GM18526 (cell line): ENCODE measurements around the gene FAM107A.

Experiments
- POLR2A ChIP-seq: IDR thresholded peaks from 3 replicates; pipeline ENCODE4 v1.6.1; 2011; ENCODE audit not compliant: insufficient read length; ENCODE audit errors: extremely low read depth

Gene FAM107A

DNA sequence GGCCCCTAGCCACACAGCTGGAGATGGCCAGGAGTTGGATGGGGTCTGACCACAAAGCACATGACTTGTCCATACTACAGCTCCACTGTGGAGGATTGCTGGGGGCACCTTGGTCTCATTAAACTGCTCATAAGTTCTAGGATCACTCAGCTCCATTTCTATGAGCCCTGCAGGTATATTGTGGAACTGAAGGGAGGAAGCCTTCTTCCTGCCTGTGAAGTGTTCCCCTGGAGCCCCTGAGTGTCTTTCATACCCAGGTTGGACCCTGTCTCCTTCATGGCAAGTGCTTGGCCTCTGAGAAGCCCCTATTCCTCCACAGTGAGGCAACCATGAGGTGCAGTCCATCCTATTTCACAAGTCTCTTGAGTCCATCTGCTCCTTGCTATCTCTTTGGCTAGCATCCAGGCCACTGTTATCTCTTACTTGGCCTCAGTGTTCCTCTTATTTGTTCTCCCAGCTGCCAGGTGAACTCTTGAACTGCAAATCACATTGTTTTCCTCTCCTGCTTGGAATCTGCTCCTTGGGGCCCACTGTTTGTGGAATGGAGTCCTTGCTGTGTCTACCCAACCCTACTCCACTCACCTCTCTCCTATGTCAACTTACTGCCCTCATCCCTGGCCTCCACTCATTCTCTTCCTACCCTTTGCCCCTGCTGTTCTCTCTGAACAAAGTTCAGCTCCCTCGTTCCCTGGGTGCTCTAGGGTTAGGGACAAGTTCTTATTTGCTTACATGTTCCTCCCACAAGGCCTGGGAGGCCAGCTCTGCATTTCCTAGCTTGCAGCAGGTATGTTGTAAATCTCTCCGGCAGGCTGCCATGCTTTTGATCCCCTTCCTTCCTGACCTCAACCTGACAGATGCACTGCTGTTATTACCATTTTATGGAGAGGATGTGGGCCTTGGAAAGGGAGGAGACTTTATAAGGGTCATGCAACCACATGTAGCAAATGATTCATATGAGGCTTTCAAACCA lies 41.4 kb downstream of the FAM107A start:
- TF ChIP-seq POLR2A: no peak

DNA sequence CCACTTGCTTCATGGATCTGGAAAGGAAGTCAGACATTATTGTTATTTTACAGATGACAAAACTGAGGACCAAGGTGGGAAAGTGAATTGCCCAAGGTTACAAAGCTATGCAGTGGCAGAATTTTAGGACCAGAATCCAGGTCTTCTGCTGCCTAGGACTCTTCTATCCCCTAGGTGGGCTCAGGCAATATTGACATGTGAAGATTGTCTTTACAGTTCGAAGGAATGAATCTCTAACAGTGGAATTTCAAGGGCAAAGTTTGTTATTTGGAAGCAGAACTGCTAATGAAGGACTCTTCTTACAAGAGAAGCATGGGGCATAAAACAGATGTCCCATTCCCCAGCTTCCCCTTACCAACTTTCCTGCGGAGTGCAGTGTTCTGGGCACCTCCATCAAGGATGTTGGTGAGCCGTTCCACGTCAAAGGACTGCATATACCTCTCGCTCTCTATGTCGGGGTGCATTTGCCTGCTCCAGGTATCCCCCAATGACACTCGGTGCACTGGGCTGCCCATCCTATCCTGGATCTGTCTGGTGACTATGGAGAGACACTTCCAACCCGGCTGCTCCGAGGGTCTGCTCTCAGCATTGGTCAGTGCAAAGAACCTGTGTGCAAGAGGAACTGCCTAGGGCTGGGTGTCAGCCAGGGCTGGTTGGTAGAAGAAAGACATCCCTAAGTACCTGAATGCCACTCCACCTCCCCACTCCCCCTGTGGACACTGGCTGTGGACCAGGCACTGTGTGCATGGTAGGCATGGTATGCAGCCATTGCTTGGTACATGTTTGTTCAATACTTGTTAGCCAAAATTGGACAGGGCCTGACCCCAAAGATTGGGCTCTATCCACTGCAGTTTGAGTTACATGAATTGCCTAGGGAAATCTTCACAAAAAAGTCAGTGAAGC lies 42.3 kb downstream of the FAM107A start:
- TF ChIP-seq POLR2A: no peak

DNA sequence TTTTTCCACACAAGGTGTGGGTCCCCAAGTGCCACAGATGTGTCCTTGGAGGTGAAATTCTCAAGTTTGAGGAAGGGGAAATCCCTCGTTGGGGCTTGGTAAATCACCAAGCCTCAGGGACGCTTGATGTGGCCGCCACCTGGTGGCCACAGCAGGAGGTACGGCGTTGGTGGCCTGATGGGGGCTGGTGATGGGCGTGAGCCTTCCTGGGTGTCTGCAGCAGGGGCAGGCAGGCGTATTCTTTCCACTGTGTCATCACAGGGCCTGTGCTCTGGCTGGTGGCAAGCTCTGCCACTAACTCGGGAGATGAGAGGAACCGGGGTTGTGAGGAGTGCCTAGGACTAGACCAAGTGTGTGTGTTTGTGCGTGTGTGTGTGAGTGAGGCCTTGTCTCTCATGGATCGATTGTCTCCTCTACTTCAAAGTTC lies 44.4 kb downstream of the FAM107A start:
- no peak for TF ChIP-seq POLR2A

DNA sequence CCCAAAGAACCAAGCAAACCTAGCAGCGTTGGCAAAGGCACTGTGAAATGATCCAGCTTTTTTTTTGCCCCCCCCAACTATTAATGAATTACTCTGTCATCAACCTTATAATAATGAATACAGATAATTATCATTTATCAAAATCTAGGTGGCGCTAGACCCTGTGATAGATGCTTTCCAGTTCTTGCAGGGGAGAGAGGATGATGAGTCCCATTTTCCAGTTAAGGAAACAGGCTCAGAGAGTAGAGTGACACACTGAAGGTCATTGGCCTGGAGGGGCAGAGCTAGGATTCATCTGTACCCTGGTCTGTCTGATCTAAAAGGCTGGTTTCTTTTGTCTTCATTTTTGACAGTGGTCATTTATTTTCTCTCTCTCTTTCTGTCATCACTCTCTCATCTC lies 45.2 kb downstream of the FAM107A start:
- no peak for TF ChIP-seq POLR2A

DNA sequence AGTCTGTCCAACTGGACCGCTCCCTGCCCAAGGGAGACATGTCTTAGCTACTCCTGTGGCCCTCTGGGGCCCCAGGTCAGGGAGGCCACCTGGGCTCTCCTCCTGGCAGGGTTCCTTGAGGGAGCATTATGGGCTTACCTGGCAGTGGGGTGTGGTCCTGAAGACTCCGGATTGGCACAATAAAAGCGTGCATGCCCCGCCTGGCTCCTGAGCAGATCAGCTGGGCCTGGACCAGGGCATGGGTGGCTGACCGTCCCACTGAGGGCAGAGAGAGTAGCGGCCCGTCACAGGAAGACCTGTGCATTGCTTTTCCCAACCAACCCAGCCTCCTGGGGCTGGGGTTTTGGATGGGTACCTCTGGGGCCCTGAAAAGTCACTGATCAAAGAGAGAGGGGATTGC lies 45.6 kb downstream of the FAM107A start:
- TF ChIP-seq POLR2A: no peak

DNA sequence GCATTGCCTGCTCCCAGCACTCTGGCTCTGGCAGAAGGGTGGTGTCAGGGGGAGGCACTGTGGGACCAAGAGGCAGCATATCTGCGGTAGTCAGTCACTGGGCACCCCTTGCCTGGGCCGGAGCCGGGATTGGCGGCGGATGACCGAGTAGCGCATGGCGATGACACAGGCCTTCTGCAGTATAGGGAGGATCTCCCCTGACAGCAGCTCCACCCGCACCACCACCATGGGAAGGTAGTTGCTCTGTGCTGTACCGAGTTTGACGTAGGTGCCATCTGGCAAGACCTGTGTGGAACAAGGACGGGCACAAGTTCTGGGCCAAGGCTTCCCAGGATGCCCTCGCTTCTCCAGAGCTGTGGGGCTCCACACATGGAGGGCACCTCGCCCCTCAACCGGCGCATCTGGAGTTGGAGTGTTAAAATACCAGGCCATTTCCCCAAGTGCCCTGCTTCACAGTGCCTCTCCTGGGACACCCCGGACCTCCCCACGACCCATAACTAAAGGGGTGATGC lies 46.8 kb downstream of the FAM107A start:
- TF ChIP-seq POLR2A: no peak

DNA sequence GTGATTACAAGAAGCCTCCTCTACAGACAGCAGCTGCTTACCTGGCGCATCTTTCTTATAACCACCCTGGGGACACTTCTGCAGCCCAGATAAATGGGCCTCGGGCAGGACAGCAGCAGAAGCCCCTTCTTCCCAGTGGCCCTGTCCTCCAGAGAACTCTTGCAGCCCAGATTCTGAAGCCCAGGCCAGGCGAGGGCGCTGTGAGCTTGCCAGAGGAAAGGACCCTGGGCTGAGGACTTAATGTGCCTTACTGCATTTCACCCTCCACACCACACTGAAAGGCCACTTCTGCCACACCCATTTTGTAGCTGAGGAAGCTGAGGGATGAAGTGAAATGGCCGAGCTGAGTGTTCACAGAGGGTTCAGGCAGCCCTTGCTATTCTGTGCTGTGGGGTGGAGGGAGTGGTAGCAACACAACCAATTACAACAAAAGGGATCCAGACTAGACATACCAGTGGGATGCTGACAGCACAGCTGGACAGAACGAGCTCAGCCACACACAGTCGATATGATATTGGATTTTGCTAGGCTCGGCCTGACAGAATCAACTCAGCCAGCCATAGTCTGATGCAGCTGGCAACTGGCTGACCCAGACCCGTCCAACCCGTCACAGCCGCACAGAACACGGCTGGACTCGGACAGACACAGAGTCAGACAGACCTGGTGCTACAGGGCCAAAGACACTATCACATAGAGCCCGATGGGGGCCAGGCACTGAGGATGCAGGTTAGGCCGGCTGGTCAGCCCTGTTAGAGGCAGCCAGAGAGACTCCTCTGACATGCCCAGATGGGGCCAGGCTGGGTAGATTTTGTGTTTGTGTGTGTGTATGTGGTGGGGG lies 47.5 kb downstream of the FAM107A start:
- no peak for TF ChIP-seq POLR2A

DNA sequence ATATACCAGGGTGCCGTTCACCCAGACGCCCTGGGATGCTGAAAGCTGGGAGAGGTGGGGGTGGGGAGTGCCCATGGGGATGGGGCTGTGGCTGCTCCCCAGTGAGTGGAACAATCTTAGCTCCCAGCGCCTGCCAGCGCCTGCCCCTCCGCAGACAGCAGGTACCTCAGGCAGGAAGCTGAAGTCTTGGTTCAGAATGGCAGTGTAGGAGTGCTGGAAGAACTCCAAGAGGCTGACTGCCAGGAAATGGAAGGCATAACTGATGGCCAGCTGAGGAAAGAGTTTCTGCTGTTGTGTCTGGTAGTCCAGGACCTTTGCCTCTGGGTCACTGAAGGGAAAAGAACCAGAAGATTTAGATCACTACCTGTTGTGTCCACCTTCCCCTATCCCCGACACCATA lies 48.6 kb downstream of the FAM107A start:
- no peak for TF ChIP-seq POLR2A

DNA sequence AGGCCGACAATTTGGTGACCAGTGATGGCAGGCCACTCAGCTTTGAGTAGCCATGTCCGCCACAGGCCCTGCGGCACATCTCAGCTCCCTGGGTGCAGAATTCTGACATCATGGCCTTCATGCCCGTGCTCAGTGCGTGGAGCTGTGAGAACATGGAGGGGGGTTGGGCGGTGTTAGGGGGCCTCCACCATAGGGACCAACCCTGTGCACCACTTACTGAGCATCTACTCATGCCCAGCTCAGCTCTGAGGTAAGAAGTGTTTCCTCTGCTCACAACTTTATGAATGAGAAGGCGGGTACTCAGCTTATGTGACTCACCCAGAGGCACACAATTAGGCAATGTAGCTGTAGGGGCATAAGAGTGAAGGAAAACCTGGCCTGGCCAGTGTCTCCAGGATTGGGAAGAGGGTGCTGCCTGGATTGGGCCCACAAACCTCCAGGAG lies 50.7 kb downstream of the FAM107A start:
- no peak for TF ChIP-seq POLR2A

DNA sequence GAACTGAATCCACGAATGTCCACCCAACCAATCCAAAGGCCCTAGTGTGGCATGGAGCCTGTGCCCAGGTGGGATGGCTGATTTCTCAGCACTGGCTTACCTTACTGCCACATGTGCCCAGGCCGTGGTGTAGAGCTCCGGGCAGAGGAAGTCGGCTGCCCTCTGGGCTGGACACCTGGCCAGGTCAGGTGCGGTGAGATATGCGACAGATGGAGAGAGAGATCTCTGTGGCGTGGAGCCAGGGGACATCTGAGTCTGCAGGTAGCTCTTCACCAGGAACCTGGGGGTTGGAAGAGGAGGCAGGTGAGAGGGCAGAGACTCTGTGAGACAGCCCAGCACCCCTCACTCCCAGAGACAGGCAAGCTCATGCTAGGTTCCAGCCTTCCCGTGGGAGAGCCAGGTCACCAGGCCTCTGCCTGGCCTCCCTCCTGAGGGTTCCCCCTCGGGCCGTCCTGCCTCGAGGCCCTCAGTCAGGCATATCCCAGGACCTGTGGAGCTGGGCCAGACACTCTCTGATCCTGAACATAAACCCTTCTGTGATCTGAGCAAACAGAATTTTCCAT lies 52.8 kb downstream of the FAM107A start:
- no peak for TF ChIP-seq POLR2A

DNA sequence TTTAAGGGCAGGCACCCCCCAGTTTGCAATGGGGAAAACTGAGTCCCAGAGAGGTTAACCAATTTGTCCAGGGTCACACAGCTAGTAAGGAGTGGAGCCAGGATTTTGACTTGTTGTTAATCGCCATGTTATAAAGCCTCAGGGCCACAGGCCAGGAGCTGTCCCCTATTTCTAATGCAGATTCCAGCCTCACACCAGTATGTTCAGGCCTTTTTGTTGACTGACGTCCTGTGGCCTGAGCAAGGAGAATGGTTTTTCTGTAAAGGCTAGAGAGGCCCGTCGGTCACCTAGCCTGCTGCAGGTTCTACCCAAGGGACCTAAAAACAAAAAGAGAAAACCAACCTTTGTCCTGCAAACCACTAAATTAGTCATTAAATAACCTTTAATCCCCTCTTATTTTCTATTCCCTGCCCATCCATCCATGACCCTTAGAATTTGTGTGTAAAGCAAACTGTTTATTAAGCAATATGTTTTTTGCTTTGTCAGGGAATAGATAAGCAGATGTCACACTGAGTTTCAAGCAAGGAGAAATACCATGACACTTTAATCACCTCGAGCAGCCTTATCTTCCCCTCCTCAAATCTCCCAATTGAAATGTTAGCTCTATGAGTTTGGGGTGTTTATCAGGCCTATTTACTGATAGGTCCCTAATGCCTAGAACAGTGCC lies 54.3 kb downstream of the FAM107A start:
- no peak for TF ChIP-seq POLR2A

DNA sequence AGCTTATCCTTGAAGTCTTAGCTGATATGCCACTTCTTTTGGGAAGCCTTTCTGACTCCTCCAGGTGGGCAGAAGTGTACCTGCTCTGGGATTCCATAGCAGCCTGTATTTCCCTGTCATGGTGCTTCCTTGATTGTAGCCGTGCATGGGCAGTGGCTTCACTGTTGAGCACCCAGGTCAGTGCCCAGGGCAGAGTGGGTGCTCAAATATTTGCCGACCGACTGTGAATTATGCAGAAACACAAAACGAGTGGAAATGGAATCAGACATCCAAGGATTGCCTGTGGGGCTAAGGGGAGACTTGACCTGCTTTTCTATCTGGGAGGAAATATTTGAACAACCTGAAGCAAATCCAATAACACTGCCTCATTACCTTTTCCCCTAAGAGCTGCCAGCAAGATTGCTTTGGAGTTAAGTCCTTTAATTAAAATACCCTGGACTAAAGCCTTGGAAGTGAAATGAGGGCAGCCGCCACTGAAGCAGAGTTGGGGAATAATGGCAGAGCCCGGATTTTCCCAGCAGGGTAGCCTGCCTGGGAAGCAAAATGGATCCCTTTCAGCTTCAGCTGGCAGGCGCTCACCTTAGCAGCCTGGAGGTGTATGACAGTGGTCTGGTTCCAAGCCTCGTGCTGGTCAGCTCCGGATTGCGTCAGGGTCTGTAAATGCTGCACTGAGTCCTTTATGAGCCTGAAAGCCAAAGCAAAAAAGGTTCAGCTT lies 55.1 kb downstream of the FAM107A start:
- TF ChIP-seq POLR2A: no peak

DNA sequence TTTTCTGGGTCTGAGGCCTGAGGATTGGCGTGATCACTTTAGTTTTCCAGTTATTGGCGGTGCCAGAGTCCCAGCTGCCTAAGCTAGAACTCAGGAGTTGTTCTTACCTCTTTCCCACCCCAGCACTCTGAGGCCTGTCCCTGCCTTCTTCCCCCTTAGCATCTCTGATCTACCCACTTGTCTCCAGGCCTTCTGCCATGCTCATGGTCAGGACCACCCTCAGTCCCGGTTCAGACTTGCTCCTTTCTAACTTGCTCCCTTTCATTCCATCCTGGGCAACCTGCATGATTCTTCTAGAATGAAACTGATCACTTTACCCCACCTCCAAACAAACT lies 55.9 kb downstream of the FAM107A start:
- no peak for TF ChIP-seq POLR2A
